ENCODE measurements around the gene ITPR1. TPM values are rescaled to one million over a fixed set of nuclear protein-coding genes. Genes with fewer than 3 reads are reported as not detected.

The ITPR1 gene
- total and polyA plus RNA-seq, 2 of the 4 experiments (the other 2 are of a cell fraction): 1.8 to 5.7 TPM

GRCh38 chr3:4765212-4765611 is 272.1 kb downstream of the ITPR1 start:
- dilution Hi-C loops (cut with HindIII; ENCODE audit: low sequenced_read_pairs, unreplicated experiment) (no loop called here), intact Hi-C loops (cut with micrococcal nuclease) (no loop called here), in situ Hi-C loops (cut with MboI; ENCODE audit: low sequenced_read_pairs) (no loop called here)
- no peak overlapping the region for H3K56ac ChIP-seq (ENCODE audit: extremely low read depth, insufficient read depth, low read length)
- ATAC-seq (ENCODE audit: low read depth): no peak
- no peaks in the 10 kb centered on the region for H3K79me1 ChIP-seq (ENCODE audit: low read depth in 1 of 2, low read length in 2 of 2)
- H3K23ac ChIP-seq (ENCODE audit: low read depth, low read length): no peak overlapping the region
- ChIA-PET CTCF (interaction anchor here (0.6 kb wide), 1 partner anchor 10 kb away, joined by 4 read pairs; no protein-coding TSS in a partner anchor), POLR2A (ENCODE audit: unreplicated experiment) (no interaction called here)
- H3K4me2 ChIP-seq (ENCODE audit: low read depth, low read length): no peak overlapping the region
- no peak overlapping the region for H3K18ac ChIP-seq (ENCODE audit: low read depth, low read length)
- DNase-seq: no peak
- no peak overlapping the region for H3K9ac ChIP-seq (ENCODE audit: low read depth, low read length)
- BruUV-seq (replicated peaks): no TSS peak
- H4K8ac ChIP-seq (ENCODE audit: low read depth in 2 of 2, low read length in 2 of 2): no peak overlapping the region
- H4K91ac ChIP-seq (ENCODE audit: insufficient read depth, low read depth, low read length): no peak overlapping the region
- peaks cover 10% of the 10 kb centered on the region for H3K9me3 ChIP-seq (ENCODE audit: control insufficient read depth, insufficient read depth, low read length)
- H2BK120ac ChIP-seq (ENCODE audit: low read depth, low read length): no peak overlapping the region
- no peaks in the 10 kb centered on the region for H3K36me3 ChIP-seq (ENCODE audit: control insufficient read depth, insufficient read depth, low read length)
- H2AK5ac ChIP-seq (ENCODE audit: low read depth, low read length): no peak overlapping the region
- H2BK15ac ChIP-seq (ENCODE audit: low read depth, low read length): no peak overlapping the region
- H2AK9ac ChIP-seq (replicated peaks; ENCODE audit: low read depth, low read length, poor library complexity): no peak overlapping the region
- H2BK5ac ChIP-seq (ENCODE audit: low read depth, low read length, poor library complexity, severe bottlenecking): no peak overlapping the region
- no peak overlapping the region for H2BK20ac ChIP-seq (ENCODE audit: low read depth, low read length)
- WGBS, 2 experiments (ENCODE audit: extremely low coverage in 2 of 2, insufficient read length in 1 of 2): no CpG with 5 or more reads among the region's 3 CpGs
- no peak overlapping the region for H3K27ac ChIP-seq (ENCODE audit: insufficient read depth, low read length)
- H4K5ac ChIP-seq (ENCODE audit: low read depth, low read length): no peak overlapping the region
- H3K4me3 ChIP-seq (ENCODE audit: insufficient read depth, low read depth, low read length): no peak overlapping the region
- no peak overlapping the region for H3K14ac ChIP-seq (replicated peaks; ENCODE audit: low read depth, low read length)
- no peaks in the 10 kb centered on the region for H3K4me1 ChIP-seq (ENCODE audit: control insufficient read depth, insufficient read depth, low read length)
- no peaks in the 10 kb centered on the region; the same call in 1 of the 2 replicates for H3K27me3 ChIP-seq (ENCODE audit: control insufficient read depth, insufficient read depth, low read length)
- no peaks in the 10 kb centered on the region for H4K20me1 ChIP-seq (ENCODE audit: insufficient read depth, low read length)
- H2AFZ ChIP-seq (replicated peaks; ENCODE audit: low read length, poor library complexity): peak overlapping the region; percentile 27
- TF ChIP-seq, protein P1, sequence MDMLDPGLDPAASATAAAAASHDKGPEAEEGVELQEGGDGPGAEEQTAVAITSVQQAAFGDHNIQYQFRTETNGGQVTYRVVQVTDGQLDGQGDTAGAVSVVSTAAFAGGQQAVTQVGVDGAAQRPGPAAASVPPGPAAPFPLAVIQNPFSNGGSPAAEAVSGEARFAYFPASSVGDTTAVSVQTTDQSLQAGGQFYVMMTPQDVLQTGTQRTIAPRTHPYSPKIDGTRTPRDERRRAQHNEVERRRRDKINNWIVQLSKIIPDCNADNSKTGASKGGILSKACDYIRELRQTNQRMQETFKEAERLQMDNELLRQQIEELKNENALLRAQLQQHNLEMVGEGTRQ (IDR thresholded peaks at IDR 0.05; ENCODE audit: low read depth, low read length): no peak
- TF ChIP-seq, protein P2, sequence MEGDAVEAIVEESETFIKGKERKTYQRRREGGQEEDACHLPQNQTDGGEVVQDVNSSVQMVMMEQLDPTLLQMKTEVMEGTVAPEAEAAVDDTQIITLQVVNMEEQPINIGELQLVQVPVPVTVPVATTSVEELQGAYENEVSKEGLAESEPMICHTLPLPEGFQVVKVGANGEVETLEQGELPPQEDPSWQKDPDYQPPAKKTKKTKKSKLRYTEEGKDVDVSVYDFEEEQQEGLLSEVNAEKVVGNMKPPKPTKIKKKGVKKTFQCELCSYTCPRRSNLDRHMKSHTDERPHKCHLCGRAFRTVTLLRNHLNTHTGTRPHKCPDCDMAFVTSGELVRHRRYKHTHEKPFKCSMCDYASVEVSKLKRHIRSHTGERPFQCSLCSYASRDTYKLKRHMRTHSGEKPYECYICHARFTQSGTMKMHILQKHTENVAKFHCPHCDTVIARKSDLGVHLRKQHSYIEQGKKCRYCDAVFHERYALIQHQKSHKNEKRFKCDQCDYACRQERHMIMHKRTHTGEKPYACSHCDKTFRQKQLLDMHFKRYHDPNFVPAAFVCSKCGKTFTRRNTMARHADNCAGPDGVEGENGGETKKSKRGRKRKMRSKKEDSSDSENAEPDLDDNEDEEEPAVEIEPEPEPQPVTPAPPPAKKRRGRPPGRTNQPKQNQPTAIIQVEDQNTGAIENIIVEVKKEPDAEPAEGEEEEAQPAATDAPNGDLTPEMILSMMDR (conservative IDR thresholded peaks at IDR 0.05; ENCODE audit: low read depth, low read length): no peak
- TF ChIP-seq MAFK (IDR thresholded peaks at IDR 0.05; ENCODE audit: low read depth, low read length) (no peak), RFX5 (IDR thresholded peaks at IDR 0.05; ENCODE audit: low read depth, low read length) (no peak), CEBPB (IDR thresholded peaks at IDR 0.05; ENCODE audit: low read depth, low read length) (no peak), BHLHE40 (IDR thresholded peaks at IDR 0.05; ENCODE audit: low read depth, low read length) (no peak), RCOR1 (IDR thresholded peaks at IDR 0.05; ENCODE audit: insufficient replicate concordance, low read length) (no peak), FOS (IDR thresholded peaks at IDR 0.05; ENCODE audit: low read depth, low read length) (no peak), NFE2L2 (IDR thresholded peaks at IDR 0.05; ENCODE audit: low read depth, low read length) (no peak), MAZ (IDR thresholded peaks at IDR 0.05; ENCODE audit: borderline replicate concordance, low read depth, low read length) (no peak), SMC3 (IDR thresholded peaks at IDR 0.05; ENCODE audit: low read depth, low read length) (no peak)
- TF ChIP-seq, protein P3, sequence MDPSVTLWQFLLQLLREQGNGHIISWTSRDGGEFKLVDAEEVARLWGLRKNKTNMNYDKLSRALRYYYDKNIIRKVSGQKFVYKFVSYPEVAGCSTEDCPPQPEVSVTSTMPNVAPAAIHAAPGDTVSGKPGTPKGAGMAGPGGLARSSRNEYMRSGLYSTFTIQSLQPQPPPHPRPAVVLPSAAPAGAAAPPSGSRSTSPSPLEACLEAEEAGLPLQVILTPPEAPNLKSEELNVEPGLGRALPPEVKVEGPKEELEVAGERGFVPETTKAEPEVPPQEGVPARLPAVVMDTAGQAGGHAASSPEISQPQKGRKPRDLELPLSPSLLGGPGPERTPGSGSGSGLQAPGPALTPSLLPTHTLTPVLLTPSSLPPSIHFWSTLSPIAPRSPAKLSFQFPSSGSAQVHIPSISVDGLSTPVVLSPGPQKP (IDR thresholded peaks at IDR 0.05; ENCODE audit: borderline replicate concordance, low read depth, low read length): no peak
- no peaks in the 10 kb centered on the region for H3K9me1 ChIP-seq (ENCODE audit: insufficient read depth, low read length)
- H3K4ac ChIP-seq (ENCODE audit: low read depth, low read length): no peak overlapping the region
